ENCODE results near the gene NUSAP1.
"Not testable (repeated sequence)": the region's sequence is repeated elsewhere in the genome, so short reads cannot be mapped to it uniquely, and the experiment has no call there.

Gene NUSAP1

DNA sequence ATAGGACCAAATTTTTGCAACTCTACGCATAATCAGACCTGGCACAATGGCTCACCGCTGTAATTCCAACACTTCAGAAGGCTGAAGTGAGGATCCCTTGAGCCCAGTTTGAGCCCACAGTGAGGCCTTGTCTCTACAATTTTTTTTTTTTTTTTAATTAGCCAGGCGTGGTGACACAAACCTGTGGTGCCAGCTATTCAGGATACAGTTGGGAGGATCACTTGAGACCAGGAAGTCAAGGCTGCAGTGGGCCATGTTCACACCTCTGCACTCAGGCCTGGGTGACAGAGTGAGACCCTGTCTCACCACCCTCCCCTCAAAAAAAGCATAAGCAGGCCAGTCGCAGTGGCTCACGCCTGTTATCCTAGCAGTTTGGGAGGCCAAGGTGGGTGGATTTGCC is 25.0 kb upstream of the NUSAP1 start:
- TF ChIP-seq, protein P1, sequence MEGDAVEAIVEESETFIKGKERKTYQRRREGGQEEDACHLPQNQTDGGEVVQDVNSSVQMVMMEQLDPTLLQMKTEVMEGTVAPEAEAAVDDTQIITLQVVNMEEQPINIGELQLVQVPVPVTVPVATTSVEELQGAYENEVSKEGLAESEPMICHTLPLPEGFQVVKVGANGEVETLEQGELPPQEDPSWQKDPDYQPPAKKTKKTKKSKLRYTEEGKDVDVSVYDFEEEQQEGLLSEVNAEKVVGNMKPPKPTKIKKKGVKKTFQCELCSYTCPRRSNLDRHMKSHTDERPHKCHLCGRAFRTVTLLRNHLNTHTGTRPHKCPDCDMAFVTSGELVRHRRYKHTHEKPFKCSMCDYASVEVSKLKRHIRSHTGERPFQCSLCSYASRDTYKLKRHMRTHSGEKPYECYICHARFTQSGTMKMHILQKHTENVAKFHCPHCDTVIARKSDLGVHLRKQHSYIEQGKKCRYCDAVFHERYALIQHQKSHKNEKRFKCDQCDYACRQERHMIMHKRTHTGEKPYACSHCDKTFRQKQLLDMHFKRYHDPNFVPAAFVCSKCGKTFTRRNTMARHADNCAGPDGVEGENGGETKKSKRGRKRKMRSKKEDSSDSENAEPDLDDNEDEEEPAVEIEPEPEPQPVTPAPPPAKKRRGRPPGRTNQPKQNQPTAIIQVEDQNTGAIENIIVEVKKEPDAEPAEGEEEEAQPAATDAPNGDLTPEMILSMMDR (IDR thresholded peaks at IDR 0.05; ENCODE audit: borderline replicate concordance, insufficient read depth, low read depth, low read length): no peak
- H3K4me3 ChIP-seq (ENCODE audit: low read depth, low read length): no peak overlapping the region

DNA sequence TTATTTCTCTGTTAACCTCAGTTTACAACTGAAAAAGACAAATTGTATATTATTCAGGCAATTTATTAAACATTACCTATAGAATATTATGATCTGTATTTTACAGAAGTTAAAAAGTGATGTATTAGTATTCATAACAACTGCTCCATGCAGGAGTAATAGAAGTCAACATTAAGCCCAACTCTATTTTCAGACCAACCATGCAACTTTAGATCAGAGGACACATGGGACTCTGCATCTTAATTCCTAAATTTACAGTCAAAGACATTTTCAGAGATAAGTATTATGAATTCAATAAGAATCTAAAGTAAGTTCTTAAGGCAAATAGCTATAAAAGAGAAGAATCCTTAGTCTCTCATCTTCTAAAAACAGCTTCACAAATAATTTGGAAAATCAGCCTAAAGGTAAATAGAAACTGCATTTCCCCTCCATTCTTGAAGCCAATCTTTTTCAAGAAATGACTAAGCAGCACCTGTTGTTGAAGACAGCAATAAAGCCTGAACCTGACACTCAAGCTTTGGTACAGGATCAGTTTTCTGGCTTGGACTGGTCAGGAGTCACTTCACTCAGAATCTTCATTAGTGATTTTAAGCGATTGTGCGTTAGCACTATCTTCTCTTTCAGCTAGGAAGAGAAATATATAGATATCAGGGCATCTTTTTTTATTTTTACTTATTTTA is 23.3 kb upstream of the NUSAP1 start:
- TF ChIP-seq, protein P1 (IDR thresholded peaks at IDR 0.05; ENCODE audit: borderline replicate concordance, insufficient read depth, low read depth, low read length): no peak
- no peak overlapping the region for H3K4me3 ChIP-seq (ENCODE audit: low read depth, low read length)

DNA sequence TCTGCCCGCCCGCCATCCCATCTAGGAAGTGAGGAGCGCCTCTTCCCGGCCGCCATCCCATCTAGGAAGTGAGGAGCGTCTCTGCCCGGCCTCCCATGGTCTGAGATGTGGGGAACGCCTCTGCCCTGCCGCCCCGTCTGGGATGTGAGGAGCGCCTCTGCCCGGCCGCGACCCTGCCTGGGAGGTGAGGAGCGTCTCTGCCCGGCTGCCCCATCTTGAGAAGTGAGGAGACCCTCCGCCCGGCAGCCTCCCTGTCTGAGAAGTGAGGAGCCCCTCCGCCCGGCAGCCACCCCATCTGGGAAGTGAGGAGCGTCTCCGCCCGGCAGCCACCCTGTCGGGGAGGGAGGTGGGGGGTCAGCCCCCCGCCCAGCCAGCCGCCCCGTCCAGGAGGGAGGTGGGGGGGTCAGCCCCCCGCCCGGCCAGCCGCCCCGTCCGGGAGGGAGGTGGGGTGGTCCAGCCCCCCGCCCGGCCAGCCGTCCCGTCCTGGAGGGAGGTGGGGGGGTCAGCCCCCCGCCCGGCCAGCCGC is 11.8 kb upstream of the NUSAP1 start:
- not testable (repeated sequence) for H3K4me3 ChIP-seq (ENCODE audit: low read depth, low read length)

DNA sequence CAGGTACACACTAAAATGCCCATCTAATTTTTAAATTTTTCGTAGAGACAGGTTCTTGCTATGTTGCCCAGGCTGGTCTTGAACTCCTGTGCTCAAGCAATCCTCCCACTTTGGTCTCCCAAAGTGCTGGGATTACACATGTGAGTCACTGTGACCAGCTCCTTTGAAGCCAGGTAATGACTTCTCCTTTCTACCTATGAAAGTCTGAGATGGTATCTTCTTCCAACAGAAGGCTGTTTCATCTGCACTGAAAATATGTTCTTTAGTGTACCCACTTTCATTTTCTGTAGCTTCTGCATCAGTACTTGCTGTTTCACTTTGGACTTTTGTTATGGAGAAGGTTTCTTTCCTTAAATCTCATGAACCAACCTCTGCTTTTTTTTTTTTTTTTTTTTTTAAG is 9.1 kb upstream of the NUSAP1 start:
- TF ChIP-seq, protein P1 (IDR thresholded peaks at IDR 0.05; ENCODE audit: borderline replicate concordance, insufficient read depth, low read depth, low read length): no peak
- H3K4me3 ChIP-seq (ENCODE audit: low read depth, low read length): no peak overlapping the region

DNA sequence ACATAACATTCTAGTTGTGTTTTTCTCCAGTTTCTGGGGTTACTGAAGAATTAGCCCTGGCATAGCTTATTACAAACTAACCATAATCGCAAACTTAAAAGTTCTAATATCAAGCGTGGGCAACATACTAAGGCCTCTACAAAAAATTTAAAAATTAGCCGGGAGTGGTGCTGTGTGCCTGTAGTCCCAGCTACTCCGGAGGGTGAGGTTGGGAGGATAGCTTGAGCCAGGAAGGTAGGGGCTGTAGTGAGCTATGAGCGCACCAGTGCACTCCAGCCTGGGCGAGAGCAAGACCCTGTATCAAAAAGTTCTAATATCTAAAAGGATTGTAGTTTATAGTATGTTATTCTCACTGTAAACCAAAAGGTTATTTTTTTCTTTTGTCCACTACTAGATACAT is 1.4 kb upstream of the NUSAP1 start:
- TF ChIP-seq, protein P1 (IDR thresholded peaks at IDR 0.05; ENCODE audit: borderline replicate concordance, insufficient read depth, low read depth, low read length): no peak
- peak overlapping the region; percentile 100 for H3K4me3 ChIP-seq (ENCODE audit: low read depth, low read length)

DNA sequence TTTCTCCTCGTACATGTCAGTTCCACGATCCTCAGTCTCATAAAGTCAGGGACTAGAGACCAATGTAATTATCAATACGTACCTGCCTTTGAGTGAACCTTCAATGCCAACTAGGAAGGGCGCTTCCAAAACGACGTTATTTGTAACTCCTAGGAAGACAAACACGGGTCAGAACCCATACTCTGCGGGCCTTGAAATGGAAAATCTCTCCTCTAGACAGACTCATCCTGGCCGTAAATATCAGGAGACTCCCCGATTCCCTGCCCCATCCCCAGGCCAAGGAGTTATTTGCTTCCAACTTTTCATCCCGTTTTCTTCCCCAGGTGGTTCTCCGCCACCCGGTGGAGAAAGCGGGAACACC is 868 bp upstream of the NUSAP1 start:
- peak overlapping the region; percentile 100 for H3K4me3 ChIP-seq (ENCODE audit: low read depth, low read length)
- TF ChIP-seq, protein P1 (IDR thresholded peaks at IDR 0.05; ENCODE audit: borderline replicate concordance, insufficient read depth, low read depth, low read length): no peak

DNA sequence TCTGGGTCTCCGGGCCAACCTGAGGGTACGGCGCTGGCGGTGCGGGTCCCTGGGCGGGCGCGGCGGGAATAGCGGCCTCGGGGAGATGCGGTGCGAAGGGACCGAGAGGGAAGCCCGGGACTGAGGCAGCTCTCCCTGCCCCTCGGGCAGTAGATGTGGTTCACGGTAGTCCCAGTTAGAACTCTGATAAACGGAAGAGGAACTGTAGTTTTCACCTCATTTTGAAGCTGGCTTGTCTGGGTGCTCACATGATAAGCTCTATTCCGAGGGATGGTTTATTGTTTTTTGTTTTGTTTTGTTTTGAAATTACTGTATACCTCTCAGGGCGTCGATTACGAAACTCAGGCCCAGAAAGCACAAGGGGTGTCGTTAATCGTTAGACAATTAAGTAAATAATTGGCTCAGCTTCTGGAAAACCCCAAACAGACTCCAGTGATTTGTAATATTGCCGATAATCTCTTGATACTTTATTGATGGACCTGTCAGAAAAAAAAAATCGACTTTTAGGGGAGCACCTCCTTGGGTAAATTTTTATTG is 413 bp downstream of the NUSAP1 start:
- H3K4me3 ChIP-seq (ENCODE audit: low read depth, low read length): peak overlapping the region; percentile 68
- TF ChIP-seq, protein P1 (IDR thresholded peaks at IDR 0.05; ENCODE audit: borderline replicate concordance, insufficient read depth, low read depth, low read length): no peak

Data from GM12875 (cell line).